ENCODE measurements around the gene GRHL3.

Gene GRHL3

GRCh38 chr1:24361811-24362210 is 42.7 kb downstream of the GRHL3 start:
- Mint-ChIP-seq H3K27ac (no peak overlapping the region), H3K36me3 (no peaks in the 10 kb centered on the region)

GRCh38 chr1:24362396-24362795 is 43.2 kb downstream of the GRHL3 start:
- Mint-ChIP-seq H3K27ac (no peak overlapping the region), H3K36me3 (no peaks in the 10 kb centered on the region), H3K4me3 (no peak overlapping the region), H3K9me3 (no peaks in the 10 kb centered on the region), H3K4me1 (peaks cover 14% of the 10 kb centered on the region)
- ATAC-seq (no peak), DNase-seq (ENCODE audit: low spot score in 2 of 2) (no peak)

More at GRCh38 chr1:24361811-24362210, 42.7 kb downstream of the GRHL3 start:
- DNase-seq (ENCODE audit: low spot score in 2 of 2), result no peak
- ATAC-seq, result no peak
- Mint-ChIP-seq H3K9me3 (no peaks in the 10 kb centered on the region), H3K4me3 (no peak overlapping the region), H3K4me1 (peaks cover 14% of the 10 kb centered on the region)

GRCh38 chr1:24362982-24363614 is 43.9 kb downstream of the GRHL3 start:
- no peak for DNase-seq (ENCODE audit: low spot score in 2 of 2)
- H3K4me3 Mint-ChIP-seq, result no peak overlapping the region
- no peak for ATAC-seq
- no peak overlapping the region for H3K27ac Mint-ChIP-seq
- no peaks in the 10 kb centered on the region for H3K9me3 Mint-ChIP-seq
- peaks cover 14% of the 10 kb centered on the region for H3K4me1 Mint-ChIP-seq
- no peaks in the 10 kb centered on the region for H3K36me3 Mint-ChIP-seq

GRCh38 chr1:24363994-24364393 is 44.8 kb downstream of the GRHL3 start:
- Mint-ChIP-seq H3K36me3 (no peaks in the 10 kb centered on the region), H3K27ac (no peak overlapping the region), H3K4me3 (no peak overlapping the region), H3K4me1 (peaks cover 14% of the 10 kb centered on the region), H3K9me3 (no peaks in the 10 kb centered on the region)
- ATAC-seq (no peak), DNase-seq (ENCODE audit: low spot score in 2 of 2) (no peak)

GRCh38 chr1:24364605-24364974 is 45.4 kb downstream of the GRHL3 start:
- ATAC-seq (no peak), DNase-seq (ENCODE audit: low spot score in 2 of 2) (no peak)
- H3K9me3 Mint-ChIP-seq, result no peaks in the 10 kb centered on the region
- H3K36me3 Mint-ChIP-seq, result no peaks in the 10 kb centered on the region
- peaks cover 14% of the 10 kb centered on the region for H3K4me1 Mint-ChIP-seq
- peak overlapping the region; percentile 37 for H3K27ac Mint-ChIP-seq
- H3K4me3 Mint-ChIP-seq, result no peak overlapping the region

- peak in 1 of 2 donors; percentile 64 for DNase-seq (ENCODE audit: low spot score in 2 of 2)
- peak; percentile 98 for ATAC-seq
These were observed 46.0 kb downstream of the GRHL3 start for GRCh38 chr1:24364975-24365678.

GRCh38 chr1:24366707-24367106 is 47.5 kb downstream of the GRHL3 start:
- no peak overlapping the region for H3K4me3 Mint-ChIP-seq
- no peak for DNase-seq (ENCODE audit: low spot score in 2 of 2)

More at GRCh38 chr1:24364975-24365678, 46.0 kb downstream of the GRHL3 start:
- no peak overlapping the region for H3K4me3 Mint-ChIP-seq
- H3K4me1 Mint-ChIP-seq, result peaks cover 14% of the 10 kb centered on the region
- H3K36me3 Mint-ChIP-seq, result no peaks in the 10 kb centered on the region
- H3K9me3 Mint-ChIP-seq, result no peaks in the 10 kb centered on the region
- peak overlapping the region; percentile 37 for H3K27ac Mint-ChIP-seq

GRCh38 chr1:24369199-24369598 is 50.0 kb downstream of the GRHL3 start:
- DNase-seq (ENCODE audit: low spot score in 2 of 2) (no peak), ATAC-seq (no peak)
- no peak overlapping the region for H3K27ac Mint-ChIP-seq
- H3K4me3 Mint-ChIP-seq, result no peak overlapping the region
- no peaks in the 10 kb centered on the region for H3K9me3 Mint-ChIP-seq
- H3K4me1 Mint-ChIP-seq, result peaks cover 27% of the 10 kb centered on the region
- no peaks in the 10 kb centered on the region for H3K36me3 Mint-ChIP-seq

More at GRCh38 chr1:24366707-24367106, 47.5 kb downstream of the GRHL3 start:
- peaks cover 14% of the 10 kb centered on the region for H3K4me1 Mint-ChIP-seq
- H3K9me3 Mint-ChIP-seq, result no peaks in the 10 kb centered on the region
- no peak for ATAC-seq
- no peaks in the 10 kb centered on the region for H3K36me3 Mint-ChIP-seq
- H3K27ac Mint-ChIP-seq, result no peak overlapping the region

- Mint-ChIP-seq H3K9me3 (no peaks in the 10 kb centered on the region), H3K4me3 (no peak overlapping the region), H3K27ac (no peak overlapping the region), H3K36me3 (no peaks in the 10 kb centered on the region), H3K4me1 (peaks cover 24% of the 10 kb centered on the region)
- DNase-seq (ENCODE audit: low spot score in 2 of 2), result no peak
- ATAC-seq, result no peak
These were observed 50.6 kb downstream of the GRHL3 start for GRCh38 chr1:24369801-24370200.

- ATAC-seq, result peak; percentile 90
These were observed 53.9 kb downstream of the GRHL3 start for GRCh38 chr1:24373044-24373443.

GRCh38 chr1:24373710-24374109 is 54.6 kb downstream of the GRHL3 start:
- no peak overlapping the region for H3K4me3 Mint-ChIP-seq
- DNase-seq (ENCODE audit: low spot score in 2 of 2), result no peak
- H3K4me1 Mint-ChIP-seq, result peaks cover 18% of the 10 kb centered on the region
- ATAC-seq, result no peak
- H3K27ac Mint-ChIP-seq, result peak overlapping the region; percentile 88
- H3K9me3 Mint-ChIP-seq, result no peaks in the 10 kb centered on the region
- no peaks in the 10 kb centered on the region for H3K36me3 Mint-ChIP-seq

More at GRCh38 chr1:24373044-24373443, 53.9 kb downstream of the GRHL3 start:
- H3K4me1 Mint-ChIP-seq, result peaks cover 18% of the 10 kb centered on the region
- H3K4me3 Mint-ChIP-seq, result no peak overlapping the region
- peak overlapping the region; percentile 88 for H3K27ac Mint-ChIP-seq
- H3K36me3 Mint-ChIP-seq, result no peaks in the 10 kb centered on the region
- DNase-seq (ENCODE audit: low spot score in 2 of 2), result no peak
- no peaks in the 10 kb centered on the region for H3K9me3 Mint-ChIP-seq

GRCh38 chr1:24374891-24375786 is 56.0 kb downstream of the GRHL3 start:
- Mint-ChIP-seq H3K4me1 (peaks cover 18% of the 10 kb centered on the region), H3K36me3 (no peaks in the 10 kb centered on the region)

GRCh38 chr1:24379733-24380315 is 60.7 kb downstream of the GRHL3 start:
- peaks cover 16% of the 10 kb centered on the region for H3K4me1 Mint-ChIP-seq
- H3K9me3 Mint-ChIP-seq, result no peaks in the 10 kb centered on the region
- DNase-seq (ENCODE audit: low spot score in 2 of 2), result no peak
- no peak overlapping the region for H3K4me3 Mint-ChIP-seq
- peak overlapping the region; percentile 24 for H3K27ac Mint-ChIP-seq
- no peak for ATAC-seq
- H3K36me3 Mint-ChIP-seq, result peaks cover 9% of the 10 kb centered on the region

More at GRCh38 chr1:24374891-24375786, 56.0 kb downstream of the GRHL3 start:
- DNase-seq (ENCODE audit: low spot score in 2 of 2), result no peak
- ATAC-seq, result no peak
- H3K27ac Mint-ChIP-seq, result peak overlapping the region; percentile 23
- no peaks in the 10 kb centered on the region for H3K9me3 Mint-ChIP-seq
- H3K4me3 Mint-ChIP-seq, result no peak overlapping the region

- Mint-ChIP-seq H3K9me3 (no peaks in the 10 kb centered on the region), H3K27ac (peak overlapping the region; percentile 24), H3K4me3 (no peak overlapping the region), H3K4me1 (peaks cover 23% of the 10 kb centered on the region), H3K36me3 (peaks cover 9% of the 10 kb centered on the region)
- DNase-seq (ENCODE audit: low spot score in 2 of 2), result no peak
- no peak for ATAC-seq
These were observed 61.4 kb downstream of the GRHL3 start for GRCh38 chr1:24380508-24380907.

- ATAC-seq (no peak), DNase-seq (ENCODE audit: low spot score in 2 of 2) (no peak)
- Mint-ChIP-seq H3K27ac (peak overlapping the region; percentile 2), H3K36me3 (peaks cover 9% of the 10 kb centered on the region), H3K4me3 (no peak overlapping the region), H3K9me3 (no peaks in the 10 kb centered on the region), H3K4me1 (peaks cover 31% of the 10 kb centered on the region)
These were observed 62.1 kb downstream of the GRHL3 start for GRCh38 chr1:24381256-24381655.

Measured in stimulated activated effector memory CD8-positive, alpha-beta T cell treated with anti-CD3 and anti-CD28 coated beads, Interleukin-12 subunit alpha, Interleukin-12 subunit beta, amount 100 ng/mL, for 72 hours (primary cell).